Small intestine (tissue), 7 donors: ENCODE data around the gene COMMD7. TPM values are rescaled to one million over a fixed set of nuclear protein-coding genes. Genes with fewer than 3 reads are reported as not detected.
A peak's percentile ranks its signal among the peaks of the same experiment; 100 is the strongest.

Experiments used
- DNase-seq, 2 donors: peaks; one replicate each; pipeline versions ENCODE4 v3.0.0 to v3.0.0-alpha.2; 2013
- FAIRE-seq: peaks from 2 replicates; lab custom pipeline; 2012; peaks lifted over from hg19 to GRCh38; lab: Jason Lieb, UNC
- H3K27ac ChIP-seq, 3 donors: one replicate each; pipeline ENCODE4 v1.5.1; 2013; ENCODE audit warnings: low read length in 2 of 3, mild to moderate bottlenecking in 2 of 3, control low read depth in 1 of 3, inconsistent platforms in 1 of 3, low read depth in 1 of 3, moderate library complexity in 1 of 3
- H3K27me3 ChIP-seq, 3 donors: one replicate each; pipeline ENCODE4 v1.6.1; 2013; ENCODE audit warnings: low read length in 3 of 3, inconsistent platforms in 1 of 3; ENCODE audit not compliant: control insufficient read depth in 3 of 3, insufficient read depth in 3 of 3
- H3K36me3 ChIP-seq, 3 donors: one replicate each; pipeline ENCODE4 v1.6.1; 2013; ENCODE audit warnings: low read length in 3 of 3, inconsistent platforms in 1 of 3, low read depth in 1 of 3, mild to moderate bottlenecking in 1 of 3, moderate library complexity in 1 of 3; ENCODE audit not compliant: control insufficient read depth in 3 of 3, insufficient read depth in 2 of 3
- H3K4me1 ChIP-seq, 3 donors: one replicate each; pipeline ENCODE4 v1.6.1; 2013; ENCODE audit warnings: low read length in 2 of 3, inconsistent platforms in 1 of 3, low read depth in 1 of 3, mild to moderate bottlenecking in 1 of 3, moderate library complexity in 1 of 3; ENCODE audit not compliant: control insufficient read depth in 3 of 3, insufficient read depth in 2 of 3
- H3K4me3 ChIP-seq, 3 donors: one replicate each; pipeline ENCODE4 v1.5.1; 2013; ENCODE audit warnings: low read length in 3 of 3, control low read depth in 1 of 3, inconsistent platforms in 1 of 3, low read depth in 1 of 3, mild to moderate bottlenecking in 1 of 3, moderate library complexity in 1 of 3
- H3K9me3 ChIP-seq, 2 donors: one replicate each; pipeline ENCODE4 v1.6.1; 2013; ENCODE audit warnings: low read depth in 1 of 2, low read length in 1 of 2; ENCODE audit not compliant: control insufficient read depth in 2 of 2, insufficient read depth in 1 of 2
- WGBS, 3 donors: extraction: QIAGEN DNeasy Blood & Tissue Kit; methylation state at CpG; one replicate each; pipeline ENCODE4 v1.1.7; 2013; 5-methylcytosine and 5-hydroxymethylcytosine counted together
- polyA plus RNA-seq, 4 donors: library from polyadenylated mRNA; stranded (reverse) in 3 of 4; unstranded in 1 of 4; fragments of 200-250 nt in 3 of 4; fragments of 120-200 nt in 1 of 4; gene quantifications; one replicate each; pipeline versions ENCODE4 v1.2.1 to v1.2.3, GENCODE V29; 2013
- donor health status: healthy with polysubstance abuse.
- donor health status: control.
- donor health status: control.
- donor health status: Bipolar disorder and iron deficiency.
- donor health status: healthy.

COMMD7 gene
- polyA plus RNA-seq, 4 donors, result 24.2 to 42.8 (median 37.9) TPM

GRCh38 chr20:32670773-32671455, 72.4 kb downstream of the COMMD7 start:
- Histone ChIP-seq H3K4me3 (no peak overlapping the region), H3K4me1 (no peaks in the 10 kb centered on the region), H3K9me3 (no peaks in the 10 kb centered on the region), H3K27ac (no peak overlapping the region), H3K36me3 (no peaks in the 10 kb centered on the region), H3K27me3 (no peaks in the 10 kb centered on the region)
- FAIRE-seq (no peak), DNase-seq (no peak)
- WGBS, 3 donors, result 94 to 98% (median 95%) methylated on average over 2 of the region's 2 CpGs

GRCh38 chr20:32667027-32667426, 76.2 kb downstream of the COMMD7 start:
- H3K4me1 ChIP-seq, result peaks cover 0 to 6% (median 0%) of the 10 kb centered on the region in 3 donors
- H3K9me3 ChIP-seq, result no peaks in the 10 kb centered on the region
- WGBS, 3 donors, result 63 to 74% (median 68%) methylated on average over 5 of the region's 5 CpGs
- H3K36me3 ChIP-seq, result no peaks in the 10 kb centered on the region
- no peaks in the 10 kb centered on the region for H3K27me3 ChIP-seq
- FAIRE-seq, result no peak
- H3K4me3 ChIP-seq, result no peak overlapping the region
- no peak for DNase-seq
- peak overlapping the region in 1 of 3 donors; percentile 31 for H3K27ac ChIP-seq

- no peak for FAIRE-seq
- H3K27ac ChIP-seq, result peak overlapping the region in 1 of 3 donors; percentile 52
These were observed 78.5 kb downstream of the COMMD7 start for GRCh38 chr20:32664678-32665159.

GRCh38 chr20:32664012-32664677, 79.1 kb downstream of the COMMD7 start:
- Histone ChIP-seq H3K4me1 (peaks cover 0 to 6% (median 0%) of the 10 kb centered on the region in 3 donors), H3K36me3 (no peaks in the 10 kb centered on the region), H3K27me3 (no peaks in the 10 kb centered on the region), H3K4me3 (no peak overlapping the region), H3K9me3 (peaks cover 0 to 7% of the 10 kb centered on the region in 2 donors), H3K27ac (no peak overlapping the region)
- DNase-seq (no peak), FAIRE-seq (no peak)
- WGBS, 3 donors, result 87 to 90% (median 88%) methylated on average over 11 of the region's 11 CpGs

More at GRCh38 chr20:32664678-32665159, 78.5 kb downstream of the COMMD7 start:
- Histone ChIP-seq H3K9me3 (peaks cover 0 to 7% of the 10 kb centered on the region in 2 donors), H3K36me3 (no peaks in the 10 kb centered on the region), H3K4me1 (peaks cover 0 to 6% (median 0%) of the 10 kb centered on the region in 3 donors), H3K27me3 (no peaks in the 10 kb centered on the region), H3K4me3 (no peak overlapping the region)
- WGBS, 3 donors, result 31 to 61% (median 45%) methylated on average over 8 to 9 of the region's 9 CpGs
- no peak for DNase-seq

- H3K27me3 ChIP-seq, result no peaks in the 10 kb centered on the region
- peaks cover 0 to 7% of the 10 kb centered on the region in 2 donors for H3K9me3 ChIP-seq
- no peak for FAIRE-seq
- H3K4me1 ChIP-seq, result peaks cover 0 to 6% (median 0%) of the 10 kb centered on the region in 3 donors
- 84 to 87% (median 87%) methylated on average over 6 of the region's 6 CpGs for WGBS, 3 donors
- no peaks in the 10 kb centered on the region for H3K36me3 ChIP-seq
- H3K27ac ChIP-seq, result no peak overlapping the region
- H3K4me3 ChIP-seq, result no peak overlapping the region
- no peak for DNase-seq
These were observed 79.8 kb downstream of the COMMD7 start for GRCh38 chr20:32663335-32664011.

GRCh38 chr20:32661820-32662528, 81.3 kb downstream of the COMMD7 start:
- DNase-seq (no peak), FAIRE-seq (no peak)
- Histone ChIP-seq H3K27me3 (no peaks in the 10 kb centered on the region), H3K36me3 (no peaks in the 10 kb centered on the region), H3K4me3 (no peak overlapping the region), H3K27ac (no peak overlapping the region), H3K4me1 (peaks cover 0 to 6% (median 0%) of the 10 kb centered on the region in 3 donors), H3K9me3 (peaks cover 0 to 7% of the 10 kb centered on the region in 2 donors)
- 85 to 91% (median 87%) methylated on average over 10 of the region's 10 CpGs for WGBS, 3 donors

- DNase-seq (no peak), FAIRE-seq (no peak)
- 90% methylated on average over 8 of the region's 8 CpGs for WGBS, 3 donors
- H3K27me3 ChIP-seq, result no peaks in the 10 kb centered on the region
- peaks cover 0 to 9% of the 10 kb centered on the region in 2 donors for H3K9me3 ChIP-seq
- H3K4me1 ChIP-seq, result peaks cover 0 to 6% (median 0%) of the 10 kb centered on the region in 3 donors
- no peaks in the 10 kb centered on the region for H3K36me3 ChIP-seq
- H3K4me3 ChIP-seq, result no peak overlapping the region
- H3K27ac ChIP-seq, result no peak overlapping the region
These were observed 82.6 kb downstream of the COMMD7 start for GRCh38 chr20:32660661-32661060.

- Histone ChIP-seq H3K9me3 (peaks cover 0 to 9% of the 10 kb centered on the region in 2 donors), H3K4me3 (no peak overlapping the region), H3K36me3 (no peaks in the 10 kb centered on the region), H3K27ac (no peak overlapping the region), H3K4me1 (peaks cover 0 to 3% (median 0%) of the 10 kb centered on the region in 3 donors), H3K27me3 (no peaks in the 10 kb centered on the region)
- FAIRE-seq (no peak), DNase-seq (no peak)
- 96 to 100% (median 100%) methylated on average over 1 of the region's 1 CpG for WGBS, 3 donors
These were observed 86.4 kb downstream of the COMMD7 start for GRCh38 chr20:32656827-32657226.
